OCI-LY1 (cell line): Measurements from ENCODE around the gene IZUMO1.

Experiments used
- H2AFZ ChIP-seq: fragments of 200-600 bp; sonication (generic), shearing (Covaris generic); 2 replicates; pipeline ENCODE4 v1.6.0; 2014; ENCODE audit warnings: antibody characterized with exemption, mild to moderate bottlenecking, low read length
- H3F3A ChIP-seq: fragments of 200-600 bp; sonication (generic), shearing (Covaris generic); 2 replicates; pipeline ENCODE4 v1.6.0; 2014; ENCODE audit warnings: mild to moderate bottlenecking, antibody characterized with exemption, low read length, moderate library complexity; ENCODE audit not compliant: insufficient read depth
- H3K27ac ChIP-seq: fragments of 200-600 bp; sonication (generic); 2 replicates; pipeline ENCODE4 v1.5.1; 2014; ENCODE audit warnings: low read length, mixed run types, mild to moderate bottlenecking, low read depth; ENCODE audit not compliant: poor library complexity, severe bottlenecking
- H3K27me3 ChIP-seq: fragments of 200-600 bp; sonication (generic); 2 replicates; pipeline ENCODE4 v1.6.0; 2014; ENCODE audit warnings: antibody characterized with exemption, mild to moderate bottlenecking, low read length, moderate library complexity; ENCODE audit not compliant: insufficient read depth
- H3K36me3 ChIP-seq: fragments of 200-600 bp; sonication (generic); 2 replicates; pipeline ENCODE4 v1.6.1; 2014; ENCODE audit warnings: mild to moderate bottlenecking, antibody characterized with exemption, low read length, moderate library complexity, mixed read lengths; ENCODE audit not compliant: insufficient read depth
- H3K4me1 ChIP-seq: fragments of 200-600 bp; sonication (generic); 2 replicates; pipeline ENCODE4 v1.5.1; 2014; ENCODE audit warnings: mild to moderate bottlenecking, low read length, moderate library complexity; ENCODE audit not compliant: insufficient read depth, severe bottlenecking
- H3K4me2 ChIP-seq: fragments of 200-600 bp; sonication (generic), shearing (Covaris generic); 2 replicates; pipeline ENCODE4 v1.6.1; 2014; ENCODE audit warnings: low read length
- H3K4me3 ChIP-seq: fragments of 200-600 bp; sonication (generic); 2 replicates; pipeline ENCODE4 v1.5.1; 2014; ENCODE audit warnings: low read length, low read depth, mild to moderate bottlenecking, mixed read lengths; ENCODE audit not compliant: poor library complexity, severe bottlenecking
- H3K79me2 ChIP-seq: fragments of 200-600 bp; shearing (Covaris generic); 2 replicates; pipeline ENCODE4 v1.6.1; 2016; ENCODE audit warnings: mixed run types, low read length, mixed read lengths; ENCODE audit not compliant: insufficient read depth
- H3K9ac ChIP-seq: fragments of 200-600 bp; sonication (generic), shearing (Covaris generic); 2 replicates; pipeline ENCODE4 v1.6.1; 2014; ENCODE audit warnings: mild to moderate bottlenecking, low read length, mixed read lengths
- H3K9me2 ChIP-seq: fragments of 200-600 bp; sonication (generic), shearing (Covaris generic); 2 replicates; pipeline ENCODE4 v1.6.1; 2014; ENCODE audit warnings: low read depth, mild to moderate bottlenecking, low read length, mixed read lengths
- H3K9me3 ChIP-seq: fragments of 200-600 bp; shearing (Covaris generic); 2 replicates; pipeline ENCODE4 v1.6.1; 2014; ENCODE audit warnings: low read length, mixed read lengths
- H4K20me1 ChIP-seq: fragments of 200-600 bp; sonication (generic), shearing (Covaris generic); 2 replicates; pipeline ENCODE4 v1.6.0; 2016; ENCODE audit warnings: mild to moderate bottlenecking, low read length; ENCODE audit not compliant: insufficient read depth
- CTCF ChIP-seq: fragments of 200-600 bp; sonication (generic), shearing (Covaris generic); IDR thresholded peaks from 2 replicates; pipeline ENCODE4 v1.5.1; 2017; ENCODE audit warnings: mild to moderate bottlenecking, antibody characterized with exemption, low read length, moderate library complexity, mixed read lengths
- EZH2 ChIP-seq: fragments of 200-600 bp; sonication (generic), shearing (Covaris generic); IDR thresholded peaks from 2 replicates; pipeline ENCODE4 v1.8.0; 2017; ENCODE audit warnings: borderline replicate concordance, mixed run types, mild to moderate bottlenecking, antibody characterized with exemption, low read length, moderate library complexity, mixed read lengths

IZUMO1 gene

GRCh38 chr19:48746110-48746509 lies 599 bp downstream of the IZUMO1 start:
- Histone ChIP-seq H3K4me2 (no peak overlapping the region), H3K79me2 (no peaks in the 10 kb centered on the region), H3K9me3 (no peaks in the 10 kb centered on the region), H3K4me1 (peaks cover 8% of the 10 kb centered on the region), H3K9me2 (no peaks in the 10 kb centered on the region), H3K9ac (no peak overlapping the region), H3K4me3 (no peak overlapping the region), H4K20me1 (no peaks in the 10 kb centered on the region), H3K27ac (no peak overlapping the region), H3F3A (no peaks in the 10 kb centered on the region), H3K27me3 (0 out of 2 replicates have a peak, but pooled peaks cover 4% of the 10 kb centered on the region), H2AFZ (no peak overlapping the region), H3K36me3 (no peaks in the 10 kb centered on the region)
- TF ChIP-seq CTCF (no peak), EZH2 (no peak)

GRCh38 chr19:48745208-48745995 lies 1.3 kb downstream of the IZUMO1 start:
- Histone ChIP-seq H3K4me2 (no peak overlapping the region), H3K36me3 (no peaks in the 10 kb centered on the region), H3K27me3 (0 out of 2 replicates have a peak, but pooled peaks cover 4% of the 10 kb centered on the region), H4K20me1 (no peaks in the 10 kb centered on the region), H3K4me1 (peaks cover 8% of the 10 kb centered on the region), H3K9me3 (no peaks in the 10 kb centered on the region), H3K4me3 (no peak overlapping the region), H3K9ac (no peak overlapping the region), H2AFZ (no peak overlapping the region), H3K9me2 (no peaks in the 10 kb centered on the region), H3K27ac (no peak overlapping the region), H3F3A (no peaks in the 10 kb centered on the region), H3K79me2 (no peaks in the 10 kb centered on the region)
- TF ChIP-seq EZH2 (no peak), CTCF (no peak)

GRCh38 chr19:48742096-48742495 lies 4.6 kb downstream of the IZUMO1 start:
- no peak overlapping the region for H3K4me2 ChIP-seq
- no peak overlapping the region for H3K9ac ChIP-seq

More at GRCh38 chr19:48742096-48742495, 4.6 kb downstream of the IZUMO1 start:
- Histone ChIP-seq H2AFZ (no peak overlapping the region), H3K9me3 (no peaks in the 10 kb centered on the region), H3K4me1 (peaks cover 8% of the 10 kb centered on the region), H3F3A (no peaks in the 10 kb centered on the region), H4K20me1 (no peaks in the 10 kb centered on the region), H3K9me2 (no peaks in the 10 kb centered on the region), H3K27me3 (no peaks in the 10 kb centered on the region), H3K27ac (no peak overlapping the region), H3K36me3 (no peaks in the 10 kb centered on the region), H3K4me3 (no peak overlapping the region), H3K79me2 (no peaks in the 10 kb centered on the region)
- TF ChIP-seq EZH2 = no peak
- TF ChIP-seq CTCF = no peak
